IPS DF 4.7 (cell line): ENCODE data around the gene FRMPD4.

Experiments
- DNase-seq: peaks from one replicate; pipeline ENCODE4 v3.0.0-alpha.2; 2013; ENCODE audit warnings: low spot score; ENCODE audit errors: extremely low read depth

Gene FRMPD4

DNA sequence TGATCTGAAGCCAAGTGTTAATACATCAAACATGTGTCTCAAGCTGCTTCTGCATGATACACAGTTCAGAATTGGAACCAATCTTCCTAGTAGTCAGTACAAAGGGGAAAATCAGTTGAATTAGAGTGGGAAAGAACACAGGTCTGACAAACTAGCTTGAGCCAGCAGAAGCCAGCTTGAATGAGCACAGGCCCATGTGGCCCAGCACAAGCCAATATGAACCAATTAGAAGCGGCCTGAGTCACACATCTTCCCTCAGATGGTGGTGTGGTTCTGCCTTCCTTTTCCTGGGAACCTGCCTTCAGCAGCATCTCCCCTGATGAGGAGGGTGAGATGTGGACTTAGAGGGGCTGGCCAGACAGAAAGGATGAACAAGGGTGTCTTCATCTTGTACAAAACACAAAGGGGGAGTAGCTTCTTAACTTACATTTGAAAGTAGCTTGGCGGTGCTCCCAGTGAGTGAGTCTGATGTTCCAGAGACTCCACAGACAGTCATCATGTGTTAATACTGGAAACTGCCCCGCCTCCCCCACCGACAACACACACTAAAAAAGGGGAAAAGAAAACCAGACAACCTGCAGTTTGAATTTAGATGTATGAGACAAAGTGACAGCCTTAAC, 72.0 kb downstream of the FRMPD4 start:
- DNase-seq = no peak

DNA sequence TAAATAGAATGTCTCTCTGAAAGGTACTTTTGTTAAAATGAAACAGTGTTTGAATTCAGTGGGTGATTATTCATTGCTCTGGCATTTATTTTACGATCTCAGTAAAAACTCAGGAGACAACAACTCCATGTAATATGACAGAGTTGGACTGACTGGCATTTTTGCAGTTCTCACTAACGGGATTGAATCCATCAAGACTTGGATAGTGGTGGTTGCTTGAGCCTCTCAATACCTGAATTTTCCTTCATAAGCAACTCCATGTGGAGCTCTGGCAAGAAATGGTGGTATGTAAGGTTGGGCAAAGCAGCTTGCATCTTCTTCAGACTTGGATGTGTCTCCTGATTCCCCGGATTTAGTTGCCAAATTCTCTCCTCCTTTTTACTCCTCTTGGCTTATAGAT, 72.7 kb downstream of the FRMPD4 start:
- no peak for DNase-seq

DNA sequence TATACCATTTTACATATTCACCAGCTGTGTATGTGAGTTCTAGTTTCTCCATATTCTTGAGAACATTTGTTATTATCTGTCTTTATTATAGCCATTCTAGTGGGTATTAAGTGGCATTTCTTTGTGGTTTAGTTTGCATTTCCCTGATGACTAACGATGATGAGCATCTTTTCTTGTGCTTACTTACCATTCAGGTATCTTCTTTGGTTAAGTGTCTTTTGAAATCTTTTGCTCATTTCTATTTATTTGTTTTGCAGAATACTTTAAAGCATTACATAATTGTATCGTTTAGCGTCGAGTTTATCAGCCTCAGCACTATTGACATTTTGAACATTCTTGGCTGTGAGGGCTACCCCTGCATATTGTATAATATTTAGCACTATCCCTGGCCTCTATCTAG, 85.4 kb downstream of the FRMPD4 start:
- DNase-seq = no peak

DNA sequence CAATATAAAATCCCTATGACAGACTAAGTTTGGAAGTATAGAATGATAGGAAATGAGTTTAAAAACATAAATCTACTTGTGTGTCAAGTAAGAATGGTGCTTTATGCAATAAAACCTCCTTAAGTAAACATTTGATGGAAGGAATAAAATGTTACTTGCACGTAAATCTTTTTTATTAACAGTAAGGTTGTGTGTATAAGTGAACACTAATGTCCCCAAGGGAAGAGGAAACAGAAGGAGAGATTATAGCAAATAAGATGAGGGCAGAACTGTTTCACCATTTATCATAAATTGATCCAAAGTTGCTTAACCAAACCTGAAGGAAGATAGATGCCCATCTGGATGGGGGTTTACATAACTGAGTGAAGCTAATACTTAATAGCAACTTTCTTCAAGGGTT, 86.8 kb downstream of the FRMPD4 start:
- DNase-seq = no peak

DNA sequence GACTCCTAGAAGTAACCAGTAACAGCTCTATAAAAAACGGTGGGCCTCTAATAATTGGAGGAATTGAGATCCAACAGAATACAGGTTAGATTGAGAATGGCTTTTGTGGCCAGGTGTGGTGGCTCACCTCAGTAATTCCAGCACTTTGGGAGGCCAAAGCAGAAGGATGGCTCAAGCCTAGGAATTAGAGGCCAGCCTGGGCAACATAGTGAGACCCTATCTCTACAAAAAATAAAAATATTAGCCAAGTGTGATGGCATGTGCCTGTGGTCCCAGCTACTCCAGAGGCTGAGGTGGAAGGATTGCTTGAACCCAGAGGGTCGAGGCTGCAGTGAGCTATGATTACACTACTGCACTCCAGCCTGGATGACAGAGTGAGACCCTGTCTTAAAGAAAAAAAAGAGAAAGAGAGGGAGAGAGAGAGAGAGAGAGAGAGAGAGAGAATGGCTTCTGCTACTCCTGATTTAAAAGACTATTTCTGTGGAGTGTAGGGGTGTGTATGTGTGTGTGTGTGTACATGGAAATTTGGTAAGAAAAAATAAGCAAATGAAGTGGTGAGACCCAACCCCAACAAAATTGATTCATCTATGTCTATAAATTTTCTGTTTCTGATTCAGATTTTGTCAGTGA, 89.3 kb downstream of the FRMPD4 start:
- no peak for DNase-seq

DNA sequence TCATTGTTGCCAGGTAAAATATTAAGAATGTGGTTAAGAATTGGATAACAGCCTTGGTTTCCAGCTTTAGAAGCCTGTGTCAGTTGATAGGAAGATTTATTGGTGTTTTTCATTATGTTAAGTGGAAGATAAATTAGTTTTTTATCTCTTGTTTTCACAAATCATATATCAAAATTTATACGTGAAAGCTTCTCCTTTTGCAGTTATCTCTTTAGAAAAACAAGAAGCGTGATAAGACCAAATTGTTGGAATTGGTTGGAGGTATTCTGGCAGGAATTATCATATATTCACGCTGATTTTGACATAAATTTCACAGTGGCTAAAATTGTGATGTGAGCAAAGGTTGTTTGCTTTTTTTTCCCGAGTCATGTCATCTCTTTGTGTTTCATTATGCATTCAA, 90.6 kb downstream of the FRMPD4 start:
- no peak for DNase-seq

DNA sequence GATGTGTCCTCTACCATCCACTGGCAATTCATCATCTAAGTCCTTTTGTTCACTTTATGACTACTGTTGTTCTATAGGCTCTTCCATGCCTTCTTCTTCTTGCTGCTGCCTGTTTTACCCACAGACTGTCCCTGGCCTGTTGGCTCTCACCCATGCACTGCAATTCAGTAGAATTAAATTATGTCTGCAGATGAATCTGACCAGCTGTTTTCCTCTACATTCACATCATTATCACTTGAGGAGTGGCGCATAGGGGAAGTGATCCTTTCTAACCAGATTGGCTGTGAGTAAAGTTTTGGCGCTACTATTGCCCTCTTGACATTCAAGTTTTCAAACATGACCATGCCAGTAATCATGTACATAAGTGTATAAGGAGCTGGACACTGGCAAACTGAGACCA, 91.7 kb downstream of the FRMPD4 start:
- no peak for DNase-seq

DNA sequence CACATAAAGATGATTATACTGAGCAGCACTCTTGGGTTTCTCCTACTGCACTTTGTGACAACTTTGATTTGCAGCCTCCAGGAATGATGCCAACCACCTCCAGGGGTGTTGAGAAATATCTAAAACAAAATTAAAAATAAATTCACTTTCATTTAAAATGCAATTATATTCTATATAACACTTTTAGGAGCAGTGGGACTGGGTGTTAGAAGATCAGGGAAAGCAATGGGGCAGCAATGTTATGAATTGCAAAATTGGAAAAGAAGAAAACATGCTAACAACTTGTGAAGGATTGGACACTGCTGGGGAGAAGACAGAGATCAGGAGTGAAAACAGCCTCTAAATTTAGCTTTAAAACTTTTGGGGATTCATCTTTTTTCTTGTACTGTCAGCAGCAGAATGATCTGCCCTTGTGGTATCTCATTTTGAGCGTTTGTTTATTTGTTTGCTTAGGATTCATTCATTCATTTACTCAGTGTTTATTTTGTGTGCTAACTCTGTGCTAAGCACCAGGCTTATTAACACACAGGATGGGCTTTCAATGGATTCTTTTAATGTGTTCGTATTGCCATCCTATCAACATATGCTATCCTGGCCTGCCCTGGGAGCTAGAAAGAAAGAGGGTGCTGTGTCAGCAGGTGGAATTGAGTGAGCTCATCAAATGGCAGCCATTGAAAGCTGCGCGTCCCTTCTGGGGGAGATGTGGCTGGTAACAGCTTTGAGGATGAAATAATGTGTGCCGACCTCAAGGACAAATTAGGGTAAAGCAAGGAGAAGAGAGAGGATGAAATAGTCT, 96.5 kb downstream of the FRMPD4 start:
- no peak for DNase-seq

DNA sequence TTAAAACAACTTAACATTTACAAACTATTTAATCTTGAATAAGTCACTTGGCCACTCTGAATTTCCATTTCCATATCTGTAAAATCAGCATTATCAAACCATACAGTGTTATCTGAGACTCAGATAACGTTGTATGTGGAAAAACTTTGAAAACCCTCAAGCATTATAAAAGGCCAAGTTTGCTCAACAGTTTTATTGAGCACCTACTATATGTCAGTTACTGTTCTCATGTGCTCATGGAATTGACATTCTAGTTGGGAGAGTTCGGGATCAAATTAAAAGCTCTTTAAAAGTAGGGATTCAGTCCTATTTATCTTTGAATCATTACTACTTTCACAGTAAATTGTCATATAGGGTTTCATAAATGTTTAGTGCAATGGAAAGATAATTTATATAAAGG, 97.9 kb downstream of the FRMPD4 start:
- DNase-seq = no peak

DNA sequence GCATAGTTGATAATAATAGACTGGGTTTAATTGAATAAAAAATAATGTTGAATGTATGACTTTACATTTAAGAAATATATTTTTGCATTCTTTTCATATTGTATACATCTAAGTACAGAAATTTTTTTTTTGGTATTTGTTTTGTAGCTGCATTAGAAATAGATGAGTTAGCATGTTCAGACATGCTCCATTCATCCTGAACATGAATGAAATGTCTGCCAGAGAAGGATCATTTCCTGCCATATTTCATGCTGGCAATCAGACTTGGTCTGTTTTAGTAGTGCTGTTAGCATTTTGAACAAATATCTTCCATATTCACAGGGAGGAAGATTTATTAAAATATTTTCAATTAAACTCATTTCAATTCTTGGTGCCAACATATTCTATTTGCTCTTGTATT, 98.9 kb downstream of the FRMPD4 start:
- no peak for DNase-seq

DNA sequence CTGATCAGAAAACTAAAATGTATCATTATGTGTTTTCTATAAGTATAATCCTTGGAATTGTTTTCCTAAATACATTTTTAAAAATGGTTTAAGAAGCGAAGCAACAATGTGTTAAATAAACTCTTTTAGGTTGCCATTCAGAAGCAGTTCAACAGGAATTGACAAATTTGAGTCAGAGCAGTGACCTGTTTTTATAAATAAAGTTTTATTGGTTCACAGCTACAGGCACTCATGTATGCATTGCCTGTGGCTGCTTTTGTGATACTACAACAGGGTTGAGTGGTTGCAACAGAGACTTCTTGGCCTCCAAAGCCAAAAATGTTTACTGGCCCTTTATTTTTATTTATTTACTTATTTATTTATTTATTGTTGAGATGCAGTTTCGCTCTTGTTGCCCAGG, 99.5 kb downstream of the FRMPD4 start:
- no peak for DNase-seq

DNA sequence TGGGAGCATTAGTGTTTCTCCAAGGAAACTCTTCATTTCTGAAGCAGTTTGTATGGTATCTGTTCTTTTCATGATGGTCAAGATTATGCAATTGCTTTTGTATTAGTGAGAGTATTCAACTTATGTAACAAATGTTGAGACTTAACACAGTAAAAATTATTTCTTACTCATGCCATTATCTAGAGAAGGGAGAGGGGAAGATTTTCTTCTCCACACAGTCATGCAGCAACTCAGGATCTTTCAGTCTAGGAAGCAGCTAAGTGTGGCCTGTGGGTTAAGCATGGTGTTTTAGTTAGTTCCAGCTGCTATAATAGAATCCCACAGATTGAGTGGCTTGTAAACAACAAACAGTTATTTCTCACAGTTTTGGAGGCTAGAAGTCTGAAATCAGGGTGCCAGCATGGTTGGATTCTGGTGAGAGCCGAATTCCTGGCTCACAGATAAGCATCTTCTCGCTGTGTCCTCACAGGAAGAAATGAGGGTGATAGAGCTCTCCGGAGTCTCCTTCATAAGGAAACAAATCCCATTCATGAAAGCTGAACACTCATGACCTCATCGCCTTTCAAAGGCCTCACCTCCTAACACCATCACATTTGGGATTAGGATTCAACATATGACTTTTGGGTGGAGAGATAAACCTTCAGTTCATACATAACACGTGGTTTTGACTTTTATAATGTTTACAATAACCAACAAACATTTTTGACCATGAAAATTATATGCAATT, 101.2 kb downstream of the FRMPD4 start:
- no peak for DNase-seq

DNA sequence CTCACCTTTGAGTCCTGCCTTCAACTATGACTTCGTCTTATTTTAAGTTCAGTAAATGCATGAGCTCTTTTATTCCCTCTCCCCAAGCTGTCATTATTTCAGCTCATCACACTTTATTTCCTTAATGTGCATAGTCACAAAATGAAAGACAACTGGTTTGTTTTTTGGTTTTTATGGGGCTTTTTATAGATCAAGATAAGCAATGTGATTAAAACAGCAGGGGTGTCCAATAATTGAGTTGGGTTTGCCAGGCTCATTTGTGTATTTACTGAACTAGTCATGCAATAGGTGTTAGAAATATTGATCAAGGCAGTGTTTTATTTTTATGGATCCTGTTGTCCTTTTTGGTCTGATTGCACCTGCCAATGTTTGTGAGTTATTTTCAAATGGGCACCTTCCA, 102.2 kb downstream of the FRMPD4 start:
- DNase-seq = no peak

DNA sequence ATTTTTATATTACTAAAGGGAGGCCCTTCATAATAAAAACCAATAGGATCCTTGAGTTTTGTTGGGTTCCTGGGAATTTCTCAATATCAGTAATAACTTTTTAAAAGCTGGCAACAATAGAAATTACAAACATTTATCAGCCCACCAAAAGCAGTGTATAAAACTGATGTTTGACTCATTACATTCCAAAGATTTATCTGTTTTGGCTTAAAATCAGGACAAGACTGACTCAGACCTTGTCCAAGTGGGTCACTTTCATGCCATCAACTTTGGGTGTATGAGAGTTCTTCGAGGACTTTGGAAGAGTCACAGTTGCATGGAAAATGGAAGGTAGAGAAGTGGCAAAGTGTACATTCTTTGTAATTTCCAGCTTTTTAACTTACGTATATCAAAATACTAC, 102.8 kb downstream of the FRMPD4 start:
- no peak for DNase-seq

DNA sequence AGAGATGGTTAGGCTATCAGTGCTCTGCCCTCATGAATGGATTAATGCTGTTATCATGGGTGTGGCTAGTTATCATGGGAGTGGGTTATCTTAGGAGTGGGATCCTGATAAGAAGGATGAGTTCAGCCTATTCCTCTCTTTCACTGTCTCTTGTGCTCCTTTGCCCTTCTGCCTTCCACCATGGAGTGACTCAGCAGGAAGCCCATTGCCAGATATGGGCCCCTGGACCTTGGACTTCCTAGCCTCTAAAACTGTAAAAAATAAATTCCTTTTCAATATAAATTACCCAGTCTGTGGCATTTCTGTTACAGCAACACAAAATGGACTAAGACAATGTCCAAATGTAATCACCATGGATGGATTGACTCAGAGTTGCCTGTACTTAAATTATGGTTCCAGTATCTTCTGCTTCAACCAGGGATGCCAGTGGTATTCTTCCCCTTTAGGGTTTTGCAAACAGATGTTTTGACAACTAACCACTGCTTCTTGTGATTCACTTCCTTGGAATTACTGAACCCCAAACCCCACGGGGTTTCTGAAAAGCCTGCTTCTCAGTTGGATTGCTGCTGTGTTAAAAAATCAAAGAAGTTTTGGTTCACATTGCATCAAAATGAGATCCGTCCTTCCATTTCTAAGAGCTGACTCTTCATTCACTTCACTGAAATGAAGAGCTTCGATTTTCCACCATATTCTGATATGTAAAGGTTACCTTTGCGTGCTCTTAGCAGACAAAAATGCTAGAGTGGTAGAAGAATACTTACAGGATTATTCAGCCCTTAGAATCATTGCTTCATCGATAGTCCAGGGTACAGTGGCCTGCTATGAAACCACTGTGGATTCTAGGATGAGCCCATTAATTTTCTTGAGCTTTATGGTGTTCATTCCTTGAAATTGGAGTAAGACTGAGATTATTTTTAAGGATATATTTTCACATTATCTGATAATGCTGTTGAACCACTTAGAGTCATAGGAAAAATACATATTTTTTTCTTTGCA, 107.7 kb downstream of the FRMPD4 start:
- no peak for DNase-seq

DNA sequence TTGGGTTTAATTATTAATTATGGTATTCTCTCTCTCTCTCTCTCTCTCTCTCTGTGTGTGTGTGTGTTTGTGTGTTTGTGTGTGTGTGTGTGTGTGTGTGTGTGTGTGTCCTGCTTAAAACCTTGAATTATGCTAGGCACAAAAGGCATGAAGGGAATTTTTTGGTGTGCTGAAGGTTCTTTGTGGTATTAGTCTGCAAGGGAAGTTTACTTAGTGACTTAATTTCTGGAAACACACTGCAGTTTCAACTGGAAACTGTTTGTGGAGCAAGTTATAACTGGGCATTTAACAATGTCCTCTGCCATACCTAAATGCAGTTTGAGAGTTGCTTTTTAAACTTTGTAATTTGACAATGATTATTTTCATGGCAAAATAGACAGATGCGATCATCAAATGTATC, 111.7 kb downstream of the FRMPD4 start:
- DNase-seq = no peak

DNA sequence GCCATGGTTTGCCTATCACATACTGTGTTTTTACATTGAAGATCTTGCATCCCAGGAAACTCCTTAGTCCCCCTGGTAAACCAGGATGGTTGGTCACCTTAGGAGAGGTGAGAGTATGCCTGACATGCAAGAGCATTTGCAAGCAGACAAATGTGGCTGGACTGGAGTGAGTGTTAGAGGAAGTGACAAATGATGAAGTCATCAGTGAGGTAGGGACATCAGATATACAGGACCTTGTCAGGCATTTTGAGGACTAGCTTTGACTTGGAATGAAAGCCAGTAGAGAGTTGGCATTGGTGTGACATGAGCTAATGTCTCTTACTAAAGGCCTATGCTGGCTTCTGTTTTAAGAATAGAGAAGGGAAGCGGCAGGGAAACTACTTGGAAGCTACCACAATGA, 124.9 kb downstream of the FRMPD4 start:
- no peak for DNase-seq

DNA sequence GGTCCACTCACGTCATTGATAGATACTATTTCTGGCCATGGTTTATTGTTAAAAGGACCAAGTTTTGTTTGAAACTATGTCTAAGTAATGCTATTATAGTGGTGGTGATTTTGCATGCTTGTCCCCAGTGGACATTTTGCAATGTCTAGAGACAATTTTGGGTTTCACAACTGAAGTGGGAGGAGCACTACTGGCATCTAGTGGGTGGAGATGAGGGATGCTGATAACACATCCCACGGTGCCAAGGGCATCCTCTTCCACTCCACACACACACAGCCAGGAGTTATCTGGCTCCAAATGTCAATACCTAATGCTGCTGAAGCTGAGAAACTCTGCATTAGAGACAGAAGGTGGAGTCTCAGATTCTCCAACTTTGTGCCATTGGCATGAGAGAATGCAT, 131.2 kb downstream of the FRMPD4 start:
- DNase-seq = no peak

DNA sequence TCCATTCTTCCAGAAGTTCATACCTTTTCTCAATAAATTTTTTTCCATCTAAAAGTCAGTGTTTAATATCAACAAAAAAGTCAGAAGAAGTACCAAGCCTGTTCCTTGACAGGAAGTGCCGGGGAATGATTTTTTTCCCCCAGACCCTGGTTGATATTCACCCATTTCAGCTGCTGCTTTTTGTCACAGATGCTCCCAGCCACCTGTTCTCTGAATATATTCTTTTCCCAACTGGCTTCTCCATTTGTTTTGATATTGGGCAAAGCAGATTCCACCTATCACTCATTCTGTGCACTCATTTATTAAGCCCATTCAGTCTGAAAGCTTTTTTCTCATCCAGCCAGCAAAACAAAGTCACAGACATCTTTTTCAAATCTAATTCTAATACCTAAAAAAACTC, 139.9 kb downstream of the FRMPD4 start:
- DNase-seq = no peak

DNA sequence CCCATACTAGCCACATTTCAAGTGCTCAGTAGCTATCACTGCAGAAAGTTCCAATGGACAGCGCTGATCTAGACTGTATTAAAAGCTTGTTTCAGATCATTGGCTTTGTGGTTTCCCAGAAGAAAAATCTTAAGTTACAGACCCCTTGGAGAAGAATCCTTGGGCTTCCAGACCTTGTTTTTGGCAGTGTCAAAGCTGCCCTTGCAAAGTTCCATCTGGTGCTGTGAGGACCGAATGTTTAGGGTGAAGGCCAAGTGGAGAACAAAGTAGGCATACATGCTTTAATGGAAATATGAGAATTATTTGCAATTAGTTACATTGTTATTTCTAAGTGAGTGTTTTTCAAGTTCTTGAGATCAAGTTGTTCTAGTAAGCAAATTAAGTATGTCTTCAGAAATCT, 144.7 kb downstream of the FRMPD4 start:
- no peak for DNase-seq
